GM23338 (cell line): ENCODE data around the gene ROCK1. TPM values are rescaled to one million over a fixed set of nuclear protein-coding genes. Genes with fewer than 3 reads are reported as not detected.

Experiments
- ATAC-seq: fragments of 200-7000 bp; cut with Tn5 transposase; 3 replicates; pipeline ENCODE4 v1.9.1; 2020
- DNase-seq: peaks from one replicate; pipeline ENCODE4 v3.0.0-alpha.2; 2015; ENCODE audit warnings: low spot score
- H2AFZ ChIP-seq: fragments of 200-600 bp; sonication (generic); 2 replicates; pipeline ENCODE4 v1.8.0; 2016; ENCODE audit warnings: antibody characterized with exemption, mild to moderate bottlenecking, moderate library complexity
- H3F3A ChIP-seq: fragments of 200-600 bp; sonication (generic); replicated peaks from 2 replicates; pipeline ENCODE4 v1.8.0; 2017; ENCODE audit warnings: antibody characterized with exemption, mixed run types, low read depth
- H3K27ac ChIP-seq: fragments of 200-600 bp; sonication (generic); 2 replicates; pipeline ENCODE4 v1.6.1; 2016; ENCODE audit warnings: low read depth
- H3K27me3 ChIP-seq: fragments of 200-600 bp; sonication (generic); 2 replicates; pipeline ENCODE4 v1.8.0; 2016; ENCODE audit warnings: mild to moderate bottlenecking, mixed run types, moderate library complexity; ENCODE audit not compliant: insufficient read depth
- H3K36me3 ChIP-seq: fragments of 200-600 bp; sonication (generic); 2 replicates; pipeline ENCODE4 v1.8.0; 2016; ENCODE audit warnings: mild to moderate bottlenecking; ENCODE audit not compliant: insufficient read depth
- H3K4me1 ChIP-seq: fragments of 200-600 bp; sonication (generic); 2 replicates; pipeline ENCODE4 v1.8.0; 2016; ENCODE audit warnings: mild to moderate bottlenecking, moderate library complexity; ENCODE audit not compliant: insufficient read depth
- H3K4me2 ChIP-seq: fragments of 200-600 bp; sonication (generic); 2 replicates; pipeline ENCODE4 v1.7.1; 2017; ENCODE audit warnings: mixed run types
- H3K4me3 ChIP-seq: fragments of 200-600 bp; sonication (generic); 2 replicates; pipeline ENCODE4 v1.6.1; 2016; ENCODE audit warnings: mixed run types
- H3K79me2 ChIP-seq: fragments of 200-600 bp; sonication (generic); replicated peaks from 2 replicates; pipeline ENCODE4 v1.8.0; 2017; ENCODE audit warnings: mild to moderate bottlenecking; ENCODE audit not compliant: insufficient read depth
- H3K9me2 ChIP-seq: fragments of 200-600 bp; sonication (generic); 2 replicates; pipeline ENCODE4 v1.8.0; 2017; ENCODE audit not compliant: insufficient read depth
- H4K20me1 ChIP-seq: fragments of 200-600 bp; sonication (generic); replicated peaks from 2 replicates; pipeline ENCODE4 v1.8.0; 2017; ENCODE audit warnings: mild to moderate bottlenecking; ENCODE audit not compliant: insufficient read depth
- H3K27ac Mint-ChIP-seq: 2 replicates; pipeline ENCODE4 v1.8.0; 2020; ENCODE audit warnings: inconsistent platforms, mild to moderate bottlenecking, moderate library complexity, mixed read lengths
- H3K27me3 Mint-ChIP-seq: 3 replicates; pipeline ENCODE4 v1.8.0; 2022; ENCODE audit warnings: low read depth, mild to moderate bottlenecking, moderate library complexity, mixed read lengths, inconsistent platforms; ENCODE audit not compliant: insufficient read depth, poor library complexity
- H3K36me3 Mint-ChIP-seq: 3 replicates; pipeline ENCODE4 v1.8.0; 2021; ENCODE audit warnings: low read depth, mild to moderate bottlenecking, inconsistent platforms, moderate library complexity, mixed read lengths
- H3K4me1 Mint-ChIP-seq: 3 replicates; pipeline ENCODE4 v1.8.0; 2020; ENCODE audit warnings: mild to moderate bottlenecking, inconsistent platforms, mixed read lengths
- H3K4me3 Mint-ChIP-seq: 3 replicates; pipeline ENCODE4 v1.8.0; 2021; ENCODE audit warnings: moderate library complexity, mild to moderate bottlenecking, inconsistent platforms, mixed read lengths
- H3K9me3 Mint-ChIP-seq: 3 replicates; pipeline ENCODE4 v1.8.0; 2020; ENCODE audit warnings: moderate library complexity, mild to moderate bottlenecking, inconsistent platforms, mixed read lengths
- CTCF ChIP-seq, 2 experiments: fragments of 200-600 bp in 1 of 2; sonication (generic) in 1 of 2; conservative IDR thresholded peaks; 2 replicates each; pipeline versions ENCODE4 v1.5.1 to v1.6.1; 2016 to 2017; ENCODE audit warnings: antibody characterized with exemption in 2 of 2, low read depth in 2 of 2, mild to moderate bottlenecking in 2 of 2, moderate library complexity in 1 of 2
- ETS1 ChIP-seq: IDR thresholded peaks from 2 replicates; pipeline ENCODE4 v1.6.1; 2016; ENCODE audit warnings: antibody characterized with exemption
- EZH2 ChIP-seq: fragments of 200-600 bp; sonication (generic); IDR thresholded peaks from one replicate; pipeline ENCODE4 v1.8.0; 2017; ENCODE audit warnings: antibody characterized with exemption, mild to moderate bottlenecking, low read depth; ENCODE audit not compliant: unreplicated experiment
- POLR2AphosphoS5 ChIP-seq: IDR thresholded peaks from 2 replicates; pipeline ENCODE4 v1.6.1; 2016; ENCODE audit warnings: antibody characterized with exemption, low read depth
- STAT1 ChIP-seq: IDR thresholded peaks from one replicate; pipeline ENCODE4 v1.6.1; 2016; ENCODE audit warnings: antibody characterized with exemption; ENCODE audit not compliant: unreplicated experiment
- ZNF114 ChIP-seq: fragments of 250-450 bp; sonication (Bioruptor Pico); IDR thresholded peaks from 2 replicates; pipeline ENCODE4 v1.5.0; 2020; ENCODE audit warnings: mild to moderate bottlenecking, moderate library complexity
- ZNF331 ChIP-seq: fragments of 250-450 bp; sonication (Bioruptor Pico); IDR thresholded peaks from 2 replicates; pipeline ENCODE4 v1.5.0; 2020; ENCODE audit warnings: low read depth, mild to moderate bottlenecking, moderate library complexity
- polyA plus RNA-seq: library from polyadenylated mRNA; unstranded; fragments of >200 nt; fragmentation: Nextera tagmentation; extraction: Ambion mirVana; gene quantifications from 2 replicates; pipeline ENCODE4 v1.2.1, GENCODE V29; 2016
- total RNA-seq: library from RNA; depleted of rRNA; stranded (reverse); fragments of >200 nt; shearing (Covaris generic); gene quantifications from 2 replicates; pipeline ENCODE4 v1.2.3, GENCODE V29; 2014

The ROCK1 gene
- total and polyA plus RNA-seq, 2 experiments from 2014 or later, result 37.2 to 42.8 TPM

GRCh38 chr18:21085579-21086166 lies 25.9 kb downstream of the ROCK1 start:
- Mint-ChIP-seq H3K27me3 (peaks cover 1% of the 10 kb centered on the region), H3K27ac (no peak overlapping the region), H3K36me3 (peaks cover 16% of the 10 kb centered on the region; the same call in 2 of the 3 replicates), H3K9me3 (peaks cover 9% of the 10 kb centered on the region; the same call in 2 of the 3 replicates), H3K4me1 (no peaks in the 10 kb centered on the region), H3K4me3 (no peak overlapping the region)
- no peaks in the 10 kb centered on the region for H3K36me3 ChIP-seq
- no peaks in the 10 kb centered on the region for H3F3A ChIP-seq
- ATAC-seq, result no peak
- no peak overlapping the region for H3K4me2 ChIP-seq
- H3K27me3 ChIP-seq, result no peaks in the 10 kb centered on the region
- TF ChIP-seq ZNF331 (CRISPR knock-in tag) (no peak), POLR2AphosphoS5 (no peak), STAT1 (no peak), ZNF114 (CRISPR knock-in tag) (no peak), ETS1 (no peak)
- no peak for DNase-seq
- H4K20me1 ChIP-seq, result peaks cover 11% of the 10 kb centered on the region
- no peak overlapping the region for H2AFZ ChIP-seq
- no peak overlapping the region for H3K27ac ChIP-seq
- H3K4me1 ChIP-seq, result no peaks in the 10 kb centered on the region
- peaks cover 99% of the 10 kb centered on the region for H3K79me2 ChIP-seq
- H3K9me2 ChIP-seq, result no peaks in the 10 kb centered on the region
- no peak overlapping the region for H3K4me3 ChIP-seq

- Mint-ChIP-seq H3K36me3 (peaks cover 21% of the 10 kb centered on the region; the same call in 2 of the 3 replicates), H3K4me1 (no peaks in the 10 kb centered on the region), H3K27ac (no peak overlapping the region), H3K27me3 (peaks cover 1% of the 10 kb centered on the region), H3K4me3 (no peak overlapping the region), H3K9me3 (peaks cover 9% of the 10 kb centered on the region; the same call in 2 of the 3 replicates)
- no peaks in the 10 kb centered on the region for H3K27me3 ChIP-seq
- DNase-seq, result no peak
- TF ChIP-seq CTCF (conservative IDR thresholded peaks at IDR 0.05; ENCODE audit: low read depth in 2 of 2), result no peak
- no peak for TF ChIP-seq EZH2
- no peaks in the 10 kb centered on the region for H3F3A ChIP-seq
- no peak overlapping the region for H3K4me3 ChIP-seq
- H3K27ac ChIP-seq, result no peak overlapping the region
- H3K36me3 ChIP-seq, result no peaks in the 10 kb centered on the region
- no peak overlapping the region for H2AFZ ChIP-seq
- peaks cover 99% of the 10 kb centered on the region for H3K79me2 ChIP-seq
- no peak overlapping the region for H3K4me2 ChIP-seq
- no peaks in the 10 kb centered on the region for H3K4me1 ChIP-seq
- ATAC-seq, result no peak
- H3K9me2 ChIP-seq, result no peaks in the 10 kb centered on the region
- peaks cover 10% of the 10 kb centered on the region for H4K20me1 ChIP-seq
Measured at GRCh38 chr18:21084511-21085078, 27.0 kb downstream of the ROCK1 start.
